GM23338 (cell line): ENCODE results near the gene VMP1. TPM values are rescaled to one million over a fixed set of nuclear protein-coding genes. Genes with fewer than 3 reads are reported as not detected.

Experiments
- ATAC-seq: fragments of 200-7000 bp; cut with Tn5 transposase; 3 replicates; pipeline ENCODE4 v1.9.1; 2020
- DNase-seq: peaks from one replicate; pipeline ENCODE4 v3.0.0-alpha.2; 2015; ENCODE audit warnings: low spot score
- H2AFZ ChIP-seq: fragments of 200-600 bp; sonication (generic); 2 replicates; pipeline ENCODE4 v1.8.0; 2016; ENCODE audit warnings: antibody characterized with exemption, mild to moderate bottlenecking, moderate library complexity
- H3F3A ChIP-seq: fragments of 200-600 bp; sonication (generic); replicated peaks from 2 replicates; pipeline ENCODE4 v1.8.0; 2017; ENCODE audit warnings: antibody characterized with exemption, mixed run types, low read depth
- H3K27ac ChIP-seq: fragments of 200-600 bp; sonication (generic); 2 replicates; pipeline ENCODE4 v1.6.1; 2016; ENCODE audit warnings: low read depth
- H3K27me3 ChIP-seq: fragments of 200-600 bp; sonication (generic); 2 replicates; pipeline ENCODE4 v1.8.0; 2016; ENCODE audit warnings: mild to moderate bottlenecking, mixed run types, moderate library complexity; ENCODE audit not compliant: insufficient read depth
- H3K36me3 ChIP-seq: fragments of 200-600 bp; sonication (generic); 2 replicates; pipeline ENCODE4 v1.8.0; 2016; ENCODE audit warnings: mild to moderate bottlenecking; ENCODE audit not compliant: insufficient read depth
- H3K4me1 ChIP-seq: fragments of 200-600 bp; sonication (generic); 2 replicates; pipeline ENCODE4 v1.8.0; 2016; ENCODE audit warnings: mild to moderate bottlenecking, moderate library complexity; ENCODE audit not compliant: insufficient read depth
- H3K4me2 ChIP-seq: fragments of 200-600 bp; sonication (generic); 2 replicates; pipeline ENCODE4 v1.7.1; 2017; ENCODE audit warnings: mixed run types
- H3K4me3 ChIP-seq: fragments of 200-600 bp; sonication (generic); 2 replicates; pipeline ENCODE4 v1.6.1; 2016; ENCODE audit warnings: mixed run types
- H3K79me2 ChIP-seq: fragments of 200-600 bp; sonication (generic); replicated peaks from 2 replicates; pipeline ENCODE4 v1.8.0; 2017; ENCODE audit warnings: mild to moderate bottlenecking; ENCODE audit not compliant: insufficient read depth
- H3K9me2 ChIP-seq: fragments of 200-600 bp; sonication (generic); 2 replicates; pipeline ENCODE4 v1.8.0; 2017; ENCODE audit not compliant: insufficient read depth
- H4K20me1 ChIP-seq: fragments of 200-600 bp; sonication (generic); replicated peaks from 2 replicates; pipeline ENCODE4 v1.8.0; 2017; ENCODE audit warnings: mild to moderate bottlenecking; ENCODE audit not compliant: insufficient read depth
- H3K27ac Mint-ChIP-seq: 2 replicates; pipeline ENCODE4 v1.8.0; 2020; ENCODE audit warnings: inconsistent platforms, mild to moderate bottlenecking, moderate library complexity, mixed read lengths
- H3K27me3 Mint-ChIP-seq: 3 replicates; pipeline ENCODE4 v1.8.0; 2022; ENCODE audit warnings: low read depth, mild to moderate bottlenecking, moderate library complexity, mixed read lengths, inconsistent platforms; ENCODE audit not compliant: insufficient read depth, poor library complexity
- H3K36me3 Mint-ChIP-seq: 3 replicates; pipeline ENCODE4 v1.8.0; 2021; ENCODE audit warnings: low read depth, mild to moderate bottlenecking, inconsistent platforms, moderate library complexity, mixed read lengths
- H3K4me1 Mint-ChIP-seq: 3 replicates; pipeline ENCODE4 v1.8.0; 2020; ENCODE audit warnings: mild to moderate bottlenecking, inconsistent platforms, mixed read lengths
- H3K4me3 Mint-ChIP-seq: 3 replicates; pipeline ENCODE4 v1.8.0; 2021; ENCODE audit warnings: moderate library complexity, mild to moderate bottlenecking, inconsistent platforms, mixed read lengths
- H3K9me3 Mint-ChIP-seq: 3 replicates; pipeline ENCODE4 v1.8.0; 2020; ENCODE audit warnings: moderate library complexity, mild to moderate bottlenecking, inconsistent platforms, mixed read lengths
- CREB1 ChIP-seq: fragments of 250-450 bp; sonication (Bioruptor Pico); IDR thresholded peaks from 2 replicates; pipeline ENCODE4 v1.5.0; 2020; ENCODE audit warnings: low read depth, mild to moderate bottlenecking, moderate library complexity
- EZH2 ChIP-seq: fragments of 200-600 bp; sonication (generic); IDR thresholded peaks from one replicate; pipeline ENCODE4 v1.8.0; 2017; ENCODE audit warnings: antibody characterized with exemption, mild to moderate bottlenecking, low read depth; ENCODE audit not compliant: unreplicated experiment
- EZH2phosphoT487 ChIP-seq: fragments of 200-600 bp; sonication (generic); IDR thresholded peaks from one replicate; pipeline ENCODE4 v1.8.1; 2018; ENCODE audit warnings: antibody characterized with exemption; ENCODE audit not compliant: unreplicated experiment
- NANOG ChIP-seq: IDR thresholded peaks from 2 replicates; pipeline ENCODE4 v1.6.1; 2016; ENCODE audit warnings: antibody characterized with exemption, borderline replicate concordance
- STAT1 ChIP-seq: IDR thresholded peaks from one replicate; pipeline ENCODE4 v1.6.1; 2016; ENCODE audit warnings: antibody characterized with exemption; ENCODE audit not compliant: unreplicated experiment
- ZNF114 ChIP-seq: fragments of 250-450 bp; sonication (Bioruptor Pico); IDR thresholded peaks from 2 replicates; pipeline ENCODE4 v1.5.0; 2020; ENCODE audit warnings: mild to moderate bottlenecking, moderate library complexity
- polyA plus RNA-seq: library from polyadenylated mRNA; unstranded; fragments of >200 nt; fragmentation: Nextera tagmentation; extraction: Ambion mirVana; gene quantifications from 2 replicates; pipeline ENCODE4 v1.2.1, GENCODE V29; 2016
- total RNA-seq: library from RNA; depleted of rRNA; stranded (reverse); fragments of >200 nt; shearing (Covaris generic); gene quantifications from 2 replicates; pipeline ENCODE4 v1.2.3, GENCODE V29; 2014
- TF ChIP-seq, protein P1 (sequence below): fragments of 250-450 bp; sonication (Bioruptor Pico); IDR thresholded peaks from 2 replicates; pipeline ENCODE4 v1.5.0; 2020; ENCODE audit warnings: mild to moderate bottlenecking, moderate library complexity
- TF ChIP-seq, protein P2 (sequence below): IDR thresholded peaks from 2 replicates; pipeline ENCODE4 v1.6.1; 2016; ENCODE audit warnings: antibody characterized with exemption

VMP1 gene
- total and polyA plus RNA-seq, 2 experiments from 2014 or later = 70.1 to 112 TPM

- Histone ChIP-seq H3F3A (no peaks in the 10 kb centered on the region), H3K4me1 (no peaks in the 10 kb centered on the region), H2AFZ (no peak overlapping the region), H3K4me2 (no peak overlapping the region), H3K9me2 (no peaks in the 10 kb centered on the region), H3K27me3 (no peaks in the 10 kb centered on the region), H3K36me3 (no peaks in the 10 kb centered on the region), H3K27ac (peak overlapping the region; percentile 75), H3K79me2 (no peaks in the 10 kb centered on the region), H4K20me1 (no peaks in the 10 kb centered on the region), H3K4me3 (no peak overlapping the region)
- no peak overlapping the region for H3K4me3 Mint-ChIP-seq
- DNase-seq = no peak
- H3K27ac Mint-ChIP-seq = peak overlapping the region; percentile 77
- TF ChIP-seq, protein P1, sequence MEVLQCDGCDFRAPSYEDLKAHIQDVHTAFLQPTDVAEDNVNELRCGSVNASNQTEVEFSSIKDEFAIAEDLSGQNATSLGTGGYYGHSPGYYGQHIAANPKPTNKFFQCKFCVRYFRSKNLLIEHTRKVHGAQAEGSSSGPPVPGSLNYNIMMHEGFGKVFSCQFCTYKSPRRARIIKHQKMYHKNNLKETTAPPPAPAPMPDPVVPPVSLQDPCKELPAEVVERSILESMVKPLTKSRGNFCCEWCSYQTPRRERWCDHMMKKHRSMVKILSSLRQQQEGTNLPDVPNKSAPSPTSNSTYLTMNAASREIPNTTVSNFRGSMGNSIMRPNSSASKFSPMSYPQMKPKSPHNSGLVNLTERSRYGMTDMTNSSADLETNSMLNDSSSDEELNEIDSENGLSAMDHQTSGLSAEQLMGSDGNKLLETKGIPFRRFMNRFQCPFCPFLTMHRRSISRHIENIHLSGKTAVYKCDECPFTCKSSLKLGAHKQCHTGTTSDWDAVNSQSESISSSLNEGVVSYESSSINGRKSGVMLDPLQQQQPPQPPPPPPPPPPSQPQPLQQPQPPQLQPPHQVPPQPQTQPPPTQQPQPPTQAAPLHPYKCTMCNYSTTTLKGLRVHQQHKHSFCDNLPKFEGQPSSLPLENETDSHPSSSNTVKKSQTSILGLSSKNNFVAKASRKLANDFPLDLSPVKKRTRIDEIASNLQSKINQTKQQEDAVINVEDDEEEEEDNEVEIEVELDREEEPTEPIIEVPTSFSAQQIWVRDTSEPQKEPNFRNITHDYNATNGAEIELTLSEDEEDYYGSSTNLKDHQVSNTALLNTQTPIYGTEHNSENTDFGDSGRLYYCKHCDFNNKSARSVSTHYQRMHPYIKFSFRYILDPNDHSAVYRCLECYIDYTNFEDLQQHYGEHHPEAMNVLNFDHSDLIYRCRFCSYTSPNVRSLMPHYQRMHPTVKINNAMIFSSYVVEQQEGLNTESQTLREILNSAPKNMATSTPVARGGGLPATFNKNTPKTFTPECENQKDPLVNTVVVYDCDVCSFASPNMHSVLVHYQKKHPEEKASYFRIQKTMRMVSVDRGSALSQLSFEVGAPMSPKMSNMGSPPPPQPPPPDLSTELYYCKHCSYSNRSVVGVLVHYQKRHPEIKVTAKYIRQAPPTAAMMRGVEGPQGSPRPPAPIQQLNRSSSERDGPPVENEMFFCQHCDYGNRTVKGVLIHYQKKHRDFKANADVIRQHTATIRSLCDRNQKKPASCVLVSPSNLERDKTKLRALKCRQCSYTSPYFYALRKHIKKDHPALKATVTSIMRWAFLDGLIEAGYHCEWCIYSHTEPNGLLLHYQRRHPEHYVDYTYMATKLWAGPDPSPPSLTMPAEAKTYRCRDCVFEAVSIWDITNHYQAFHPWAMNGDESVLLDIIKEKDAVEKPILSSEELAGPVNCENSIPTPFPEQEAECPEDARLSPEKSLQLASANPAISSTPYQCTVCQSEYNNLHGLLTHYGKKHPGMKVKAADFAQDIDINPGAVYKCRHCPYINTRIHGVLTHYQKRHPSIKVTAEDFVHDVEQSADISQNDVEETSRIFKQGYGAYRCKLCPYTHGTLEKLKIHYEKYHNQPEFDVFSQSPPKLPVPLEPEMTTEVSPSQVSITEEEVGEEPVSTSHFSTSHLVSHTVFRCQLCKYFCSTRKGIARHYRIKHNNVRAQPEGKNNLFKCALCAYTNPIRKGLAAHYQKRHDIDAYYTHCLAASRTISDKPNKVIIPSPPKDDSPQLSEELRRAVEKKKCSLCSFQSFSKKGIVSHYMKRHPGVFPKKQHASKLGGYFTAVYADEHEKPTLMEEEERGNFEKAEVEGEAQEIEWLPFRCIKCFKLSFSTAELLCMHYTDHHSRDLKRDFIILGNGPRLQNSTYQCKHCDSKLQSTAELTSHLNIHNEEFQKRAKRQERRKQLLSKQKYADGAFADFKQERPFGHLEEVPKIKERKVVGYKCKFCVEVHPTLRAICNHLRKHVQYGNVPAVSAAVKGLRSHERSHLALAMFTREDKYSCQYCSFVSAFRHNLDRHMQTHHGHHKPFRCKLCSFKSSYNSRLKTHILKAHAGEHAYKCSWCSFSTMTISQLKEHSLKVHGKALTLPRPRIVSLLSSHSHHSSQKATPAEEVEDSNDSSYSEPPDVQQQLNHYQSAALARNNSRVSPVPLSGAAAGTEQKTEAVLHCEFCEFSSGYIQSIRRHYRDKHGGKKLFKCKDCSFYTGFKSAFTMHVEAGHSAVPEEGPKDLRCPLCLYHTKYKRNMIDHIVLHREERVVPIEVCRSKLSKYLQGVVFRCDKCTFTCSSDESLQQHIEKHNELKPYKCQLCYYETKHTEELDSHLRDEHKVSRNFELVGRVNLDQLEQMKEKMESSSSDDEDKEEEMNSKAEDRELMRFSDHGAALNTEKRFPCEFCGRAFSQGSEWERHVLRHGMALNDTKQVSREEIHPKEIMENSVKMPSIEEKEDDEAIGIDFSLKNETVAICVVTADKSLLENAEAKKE (CRISPR knock-in tag) = no peak
- TF ChIP-seq NANOG = no peak
- TF ChIP-seq, protein P2, sequence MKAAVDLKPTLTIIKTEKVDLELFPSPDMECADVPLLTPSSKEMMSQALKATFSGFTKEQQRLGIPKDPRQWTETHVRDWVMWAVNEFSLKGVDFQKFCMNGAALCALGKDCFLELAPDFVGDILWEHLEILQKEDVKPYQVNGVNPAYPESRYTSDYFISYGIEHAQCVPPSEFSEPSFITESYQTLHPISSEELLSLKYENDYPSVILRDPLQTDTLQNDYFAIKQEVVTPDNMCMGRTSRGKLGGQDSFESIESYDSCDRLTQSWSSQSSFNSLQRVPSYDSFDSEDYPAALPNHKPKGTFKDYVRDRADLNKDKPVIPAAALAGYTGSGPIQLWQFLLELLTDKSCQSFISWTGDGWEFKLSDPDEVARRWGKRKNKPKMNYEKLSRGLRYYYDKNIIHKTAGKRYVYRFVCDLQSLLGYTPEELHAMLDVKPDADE = no peak
- peaks cover 22% of the 10 kb centered on the region for H3K36me3 Mint-ChIP-seq
- H3K9me3 Mint-ChIP-seq = peaks cover 8% of the 10 kb centered on the region; the same call in 2 of the 3 replicates
- ATAC-seq = no peak
- peaks cover 11% of the 10 kb centered on the region for H3K4me1 Mint-ChIP-seq
- peaks cover 3% of the 10 kb centered on the region for H3K27me3 Mint-ChIP-seq
These were observed 48.9 kb downstream of the VMP1 start for GRCh38 chr17:59756236-59756818.

DNA sequence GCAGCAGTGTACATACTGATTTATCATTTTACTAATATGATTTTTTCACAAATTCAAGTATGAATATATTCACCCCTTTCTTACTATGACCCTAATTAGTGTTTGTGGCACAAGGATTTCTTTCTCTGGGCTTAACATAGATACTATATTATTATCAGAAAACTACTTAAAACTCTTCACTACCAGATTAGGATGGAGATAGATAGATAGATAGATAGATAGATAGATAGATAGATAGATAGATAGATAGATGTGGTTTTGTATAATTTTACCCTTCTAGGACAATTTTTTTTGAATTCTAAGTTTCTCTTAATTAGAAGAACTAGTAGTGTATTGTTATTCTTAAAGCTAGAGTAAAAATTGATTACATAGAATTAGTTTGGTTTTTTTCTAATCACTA, 49.6 kb downstream of the VMP1 start:
- no peaks in the 10 kb centered on the region for H3K79me2 ChIP-seq
- H3K4me1 Mint-ChIP-seq = peaks cover 18% of the 10 kb centered on the region
- H3K36me3 Mint-ChIP-seq = peaks cover 22% of the 10 kb centered on the region
- no peak overlapping the region for H3K27ac Mint-ChIP-seq
- no peak overlapping the region for H3K4me3 Mint-ChIP-seq
- H3F3A ChIP-seq = no peaks in the 10 kb centered on the region
- no peak for DNase-seq
- H3K9me3 Mint-ChIP-seq = peaks cover 8% of the 10 kb centered on the region; the same call in 2 of the 3 replicates
- no peak overlapping the region for H3K27ac ChIP-seq
- peaks cover 1% of the 10 kb centered on the region for H3K27me3 Mint-ChIP-seq
- H3K4me1 ChIP-seq = peaks cover 6% of the 10 kb centered on the region; the same call in 1 of the 2 replicates
- H3K27me3 ChIP-seq = no peaks in the 10 kb centered on the region
- H3K4me2 ChIP-seq = no peak overlapping the region
- no peaks in the 10 kb centered on the region for H3K36me3 ChIP-seq
- no peaks in the 10 kb centered on the region for H4K20me1 ChIP-seq
- H2AFZ ChIP-seq = no peak overlapping the region
- H3K9me2 ChIP-seq = no peaks in the 10 kb centered on the region
- H3K4me3 ChIP-seq = no peak overlapping the region
- ATAC-seq = no peak
- TF ChIP-seq EZH2 = no peak
- TF ChIP-seq EZH2phosphoT487 = no peak
- no peak for TF ChIP-seq ZNF114
- TF ChIP-seq CREB1 = no peak
- no peak for TF ChIP-seq STAT1
